MM.1S (cell line): ENCODE measurements around the gene ADARB2.

Source experiments
- DNase-seq: peaks from one replicate; pipeline ENCODE4 v3.0.0-alpha.2; 2015
- H2AFZ ChIP-seq: fragments of 300-600 bp; sonication (generic); 2 replicates; pipeline ENCODE4 v1.6.0; 2016; ENCODE audit warnings: antibody characterized with exemption, low read length
- H3F3A ChIP-seq: fragments of 300-600 bp; sonication (generic); 2 replicates; pipeline ENCODE4 v1.6.1; 2016; ENCODE audit warnings: mild to moderate bottlenecking, antibody characterized with exemption, low read length, moderate library complexity, mixed read lengths; ENCODE audit not compliant: insufficient read depth
- H3K27ac ChIP-seq: fragments of 300-600 bp; sonication (generic); 2 replicates; pipeline ENCODE4 v1.5.1; 2016; ENCODE audit warnings: mild to moderate bottlenecking, low read length
- H3K27me3 ChIP-seq: fragments of 300-600 bp; sonication (generic); replicated peaks from 2 replicates; pipeline ENCODE4 v1.6.0; 2016; ENCODE audit warnings: low read length; ENCODE audit not compliant: insufficient read depth
- H3K36me3 ChIP-seq: fragments of 300-600 bp; sonication (generic); replicated peaks from 2 replicates; pipeline ENCODE4 v1.6.1; 2016; ENCODE audit warnings: mild to moderate bottlenecking, low read length, mixed read lengths; ENCODE audit not compliant: insufficient read depth
- H3K4me1 ChIP-seq: fragments of 300-600 bp; sonication (generic); 2 replicates; pipeline ENCODE4 v1.6.1; 2016; ENCODE audit warnings: low read length, mixed read lengths
- H3K4me2 ChIP-seq: fragments of 300-600 bp; sonication (generic); 2 replicates; pipeline ENCODE4 v1.6.0; 2016; ENCODE audit warnings: low read depth, low read length
- H3K4me3 ChIP-seq: fragments of 300-600 bp; sonication (generic); 2 replicates; pipeline ENCODE4 v1.5.1; 2016; ENCODE audit warnings: low read length, mixed read lengths
- H3K79me2 ChIP-seq: fragments of 300-600 bp; sonication (generic); 2 replicates; pipeline ENCODE4 v1.6.1; 2016; ENCODE audit warnings: mixed run types, low read length, mixed read lengths
- H3K9ac ChIP-seq: fragments of 300-600 bp; sonication (generic); 2 replicates; pipeline ENCODE4 v1.6.1; 2016; ENCODE audit warnings: low read length, mixed read lengths
- H3K9me2 ChIP-seq: fragments of 300-600 bp; sonication (generic); replicated peaks from 2 replicates; pipeline ENCODE4 v1.6.1; 2016; ENCODE audit warnings: mild to moderate bottlenecking, low read length, mixed read lengths; ENCODE audit not compliant: insufficient read depth
- H3K9me3 ChIP-seq: fragments of 300-600 bp; sonication (generic); replicated peaks from 2 replicates; pipeline ENCODE4 v1.6.1; 2016; ENCODE audit warnings: mild to moderate bottlenecking, low read length, mixed read lengths; ENCODE audit not compliant: insufficient read depth
- H4K20me1 ChIP-seq: fragments of 300-600 bp; sonication (generic); 2 replicates; pipeline ENCODE4 v1.6.1; 2016; ENCODE audit warnings: mild to moderate bottlenecking, low read length, moderate library complexity, mixed read lengths; ENCODE audit not compliant: insufficient read depth
- CTCF ChIP-seq: fragments of 300-600 bp; sonication (generic); IDR thresholded peaks from 2 replicates; pipeline ENCODE4 v1.5.1; 2016; ENCODE audit warnings: antibody characterized with exemption, low read length, mixed read lengths
- EZH2 ChIP-seq: fragments of 300-600 bp; sonication (generic); optimal IDR thresholded peaks from 2 replicates; pipeline ENCODE3; 2017; ENCODE audit warnings: low read depth, mild to moderate bottlenecking, antibody characterized with exemption, low read length, mixed read lengths
- EZH2phosphoT487 ChIP-seq: fragments of 300-600 bp; sonication (generic); IDR thresholded peaks from 2 replicates; pipeline ENCODE4 v1.6.1; 2018; ENCODE audit warnings: antibody characterized with exemption, low read length

ADARB2 gene

GRCh38 chr10:1660815-1661214 lies 76.5 kb downstream of the ADARB2 start:
- TF ChIP-seq CTCF (no peak), EZH2phosphoT487 (no peak), EZH2 (no peak)
- no peaks in the 10 kb centered on the region for H3K27me3 ChIP-seq
- H3K79me2 ChIP-seq: no peaks in the 10 kb centered on the region
- H3K9ac ChIP-seq: no peak overlapping the region
- no peaks in the 10 kb centered on the region for H3K36me3 ChIP-seq
- no peaks in the 10 kb centered on the region for H3K4me1 ChIP-seq
- H3K9me2 ChIP-seq: no peaks in the 10 kb centered on the region
- H3K9me3 ChIP-seq: no peaks in the 10 kb centered on the region
- no peaks in the 10 kb centered on the region for H3F3A ChIP-seq
- H3K27ac ChIP-seq: no peak overlapping the region
- no peak overlapping the region for H2AFZ ChIP-seq
- no peak overlapping the region for H3K4me3 ChIP-seq
- no peaks in the 10 kb centered on the region for H4K20me1 ChIP-seq
- DNase-seq: no peak
- no peak overlapping the region for H3K4me2 ChIP-seq

- H3K9ac ChIP-seq: no peak overlapping the region
- H3K9me3 ChIP-seq: no peaks in the 10 kb centered on the region
- H3K4me3 ChIP-seq: no peak overlapping the region
- H3F3A ChIP-seq: no peaks in the 10 kb centered on the region
- no peak overlapping the region for H3K4me2 ChIP-seq
- no peaks in the 10 kb centered on the region for H4K20me1 ChIP-seq
- DNase-seq: no peak
- H3K27ac ChIP-seq: no peak overlapping the region
- H3K36me3 ChIP-seq: no peaks in the 10 kb centered on the region
- no peak overlapping the region for H2AFZ ChIP-seq
- TF ChIP-seq EZH2 (no peak), CTCF (no peak), EZH2phosphoT487 (no peak)
- no peaks in the 10 kb centered on the region for H3K9me2 ChIP-seq
- no peaks in the 10 kb centered on the region for H3K27me3 ChIP-seq
- no peaks in the 10 kb centered on the region for H3K79me2 ChIP-seq
- H3K4me1 ChIP-seq: no peaks in the 10 kb centered on the region
These were observed 76.9 kb downstream of the ADARB2 start for GRCh38 chr10:1660386-1660785.

GRCh38 chr10:1659221-1659791 lies 78.0 kb downstream of the ADARB2 start:
- Histone ChIP-seq H3K9ac (no peak overlapping the region), H3K4me2 (no peak overlapping the region), H3K9me3 (no peaks in the 10 kb centered on the region), H4K20me1 (no peaks in the 10 kb centered on the region), H3K4me1 (no peaks in the 10 kb centered on the region), H3K27me3 (no peaks in the 10 kb centered on the region), H3K36me3 (no peaks in the 10 kb centered on the region), H2AFZ (no peak overlapping the region), H3F3A (no peaks in the 10 kb centered on the region), H3K9me2 (no peaks in the 10 kb centered on the region), H3K4me3 (no peak overlapping the region), H3K27ac (no peak overlapping the region), H3K79me2 (no peaks in the 10 kb centered on the region)
- TF ChIP-seq CTCF: no peak
- no peak for TF ChIP-seq EZH2phosphoT487
- TF ChIP-seq EZH2: no peak
- DNase-seq: no peak
